Nephron progenitor cell (in vitro differentiated cells): Measurements from ENCODE around the gene C1QTNF7.

Experiments
- DNase-seq: peaks from one replicate; pipeline ENCODE4 v3.0.0; 2021
- H3K27ac Mint-ChIP-seq: 2 replicates; pipeline ENCODE4 v1.8.0; 2021; ENCODE audit warnings: mild to moderate bottlenecking, moderate library complexity, mixed read lengths
- H3K27me3 Mint-ChIP-seq: 2 replicates; pipeline ENCODE4 v1.8.0; 2021; ENCODE audit warnings: mild to moderate bottlenecking, low read depth, mixed read lengths; ENCODE audit not compliant: poor library complexity
- H3K36me3 Mint-ChIP-seq: 2 replicates; pipeline ENCODE4 v1.8.0; 2021; ENCODE audit warnings: low read depth, mixed read lengths
- H3K4me1 Mint-ChIP-seq: 2 replicates; pipeline ENCODE4 v1.8.0; 2021; ENCODE audit warnings: mixed read lengths
- H3K4me3 Mint-ChIP-seq: 2 replicates; pipeline ENCODE4 v1.8.0; 2021; ENCODE audit warnings: mild to moderate bottlenecking, moderate library complexity, mixed read lengths
- H3K9me3 Mint-ChIP-seq: 2 replicates; pipeline ENCODE4 v1.8.0; 2021; ENCODE audit warnings: mild to moderate bottlenecking, moderate library complexity, mixed read lengths
- CTCF ChIP-seq: fragments of 200-600 bp; sonication (generic); IDR thresholded peaks from 2 replicates; pipeline ENCODE4 v1.5.0; 2021; ENCODE audit warnings: antibody characterized with exemption

C1QTNF7 gene

GRCh38 chr4:15443371-15444160 is 15.7 kb downstream of the C1QTNF7 start:
- Mint-ChIP-seq H3K4me1 (peaks cover 10% of the 10 kb centered on the region), H3K9me3 (peaks cover 30% of the 10 kb centered on the region), H3K27ac (peak overlapping the region; percentile 84), H3K36me3 (peaks cover 35% of the 10 kb centered on the region), H3K27me3 (peaks cover 7% of the 10 kb centered on the region), H3K4me3 (no peak overlapping the region)
- TF ChIP-seq CTCF = no peak
- no peak for DNase-seq

DNA sequence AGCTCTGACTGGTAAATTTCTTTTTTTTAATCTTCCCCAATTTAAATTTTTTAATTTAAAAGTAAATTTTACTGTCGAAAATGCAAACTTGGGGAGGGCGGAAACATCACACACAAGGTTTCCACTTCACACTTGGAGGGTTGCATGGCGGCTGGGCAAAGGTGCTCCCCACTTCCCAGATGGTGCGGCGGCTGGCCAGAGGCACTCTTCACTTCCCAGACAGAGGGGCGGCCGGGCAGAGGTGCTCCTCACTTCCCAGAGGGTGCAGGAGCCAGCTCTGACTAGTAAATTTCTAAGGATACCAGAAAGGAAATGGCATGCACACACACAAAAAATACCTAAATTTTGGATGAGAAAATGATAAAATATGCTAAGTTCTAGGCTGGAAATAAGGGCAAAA is 16.4 kb downstream of the C1QTNF7 start:
- Mint-ChIP-seq H3K4me1 (peaks cover 10% of the 10 kb centered on the region), H3K27me3 (peaks cover 7% of the 10 kb centered on the region), H3K4me3 (no peak overlapping the region), H3K27ac (no peak overlapping the region), H3K9me3 (peaks cover 30% of the 10 kb centered on the region), H3K36me3 (peaks cover 35% of the 10 kb centered on the region)
- TF ChIP-seq CTCF = no peak
- no peak for DNase-seq

GRCh38 chr4:15444879-15445547 is 17.2 kb downstream of the C1QTNF7 start:
- H3K4me1 Mint-ChIP-seq = peaks cover 10% of the 10 kb centered on the region
- DNase-seq = no peak

DNA sequence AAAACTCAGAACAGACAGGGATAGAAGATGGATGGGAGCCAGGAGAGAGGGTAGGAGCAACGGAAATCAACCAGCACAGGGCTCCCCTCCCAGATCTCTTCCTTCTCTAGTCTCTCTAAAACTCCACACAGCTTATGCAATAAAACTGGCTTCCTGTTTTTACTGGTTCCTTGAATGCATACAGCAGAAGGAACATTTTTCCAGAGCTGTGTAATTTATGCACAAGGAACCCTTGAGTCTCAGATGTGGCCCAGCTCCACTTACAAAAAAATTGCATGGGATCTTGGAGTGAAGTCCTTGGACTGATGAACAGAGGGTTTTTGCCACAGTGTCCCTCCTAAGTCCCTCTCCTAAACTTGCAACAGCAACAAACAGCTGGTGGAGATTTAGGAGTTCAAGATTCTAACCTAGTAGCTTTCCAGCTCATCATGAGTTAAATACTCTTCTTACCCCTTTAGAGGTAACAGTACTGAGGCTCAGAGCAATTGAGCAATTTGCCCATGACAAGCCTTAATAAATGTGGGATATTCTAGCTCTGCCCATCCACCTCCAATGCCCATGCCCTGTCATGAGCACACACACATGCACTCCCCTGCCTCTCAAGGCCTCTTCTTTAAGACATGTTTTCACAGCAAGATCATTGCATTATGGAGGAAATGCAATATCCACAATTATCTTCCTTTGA is 23.5 kb downstream of the C1QTNF7 start:
- Mint-ChIP-seq H3K9me3 (peaks cover 4% of the 10 kb centered on the region), H3K27me3 (no peaks in the 10 kb centered on the region), H3K4me1 (no peaks in the 10 kb centered on the region), H3K27ac (peak overlapping the region; percentile 7), H3K36me3 (peaks cover 7% of the 10 kb centered on the region), H3K4me3 (no peak overlapping the region)
- no peak for TF ChIP-seq CTCF
- DNase-seq = no peak

More at GRCh38 chr4:15444879-15445547, 17.2 kb downstream of the C1QTNF7 start:
- H3K9me3 Mint-ChIP-seq = peaks cover 30% of the 10 kb centered on the region
- H3K27ac Mint-ChIP-seq = no peak overlapping the region
- TF ChIP-seq CTCF = no peak
- peaks cover 7% of the 10 kb centered on the region for H3K27me3 Mint-ChIP-seq
- no peak overlapping the region for H3K4me3 Mint-ChIP-seq
- peaks cover 35% of the 10 kb centered on the region for H3K36me3 Mint-ChIP-seq

GRCh38 chr4:15451866-15452765 is 24.3 kb downstream of the C1QTNF7 start:
- DNase-seq = no peak
- TF ChIP-seq CTCF = no peak

More at GRCh38 chr4:15451866-15452765, 24.3 kb downstream of the C1QTNF7 start:
- Mint-ChIP-seq H3K9me3 (no peaks in the 10 kb centered on the region), H3K27me3 (no peaks in the 10 kb centered on the region), H3K4me3 (no peak overlapping the region), H3K4me1 (peaks cover 2% of the 10 kb centered on the region), H3K27ac (peak overlapping the region; percentile 29), H3K36me3 (no peaks in the 10 kb centered on the region)
